Suppressor macrophage (primary cell): ENCODE measurements around the gene SNED1.

Experiments used
- DNase-seq, 4 experiments: peaks; one replicate each; pipeline ENCODE4 v3.0.0-alpha.2; 2020 to 2022

The SNED1 gene

GRCh38 chr2:241133436-241133820, 135.0 kb downstream of the SNED1 start:
- DNase-seq, result no peak

DNA sequence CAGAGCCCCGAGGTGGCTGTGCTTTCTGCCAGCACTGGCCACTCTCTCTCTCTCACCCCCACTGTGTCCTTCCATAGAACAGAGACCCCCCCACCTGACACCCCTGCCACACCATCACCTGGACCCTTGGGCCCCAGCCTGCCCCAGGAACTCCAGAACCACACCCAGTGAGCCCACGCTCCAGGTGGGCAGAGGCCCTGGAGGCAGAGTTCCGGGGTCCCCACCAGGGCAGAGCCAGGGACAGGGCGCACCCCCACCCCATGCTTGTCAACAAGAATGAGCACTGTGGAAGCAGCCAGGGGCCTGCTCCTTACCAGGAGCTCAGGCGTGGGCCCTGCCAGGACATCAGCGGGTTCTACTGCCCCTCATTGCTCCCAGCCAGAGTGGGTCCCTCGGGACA, 136.3 kb downstream of the SNED1 start:
- no peak for DNase-seq

GRCh38 chr2:241135737-241136136, 137.3 kb downstream of the SNED1 start:
- DNase-seq, result no peak

DNA sequence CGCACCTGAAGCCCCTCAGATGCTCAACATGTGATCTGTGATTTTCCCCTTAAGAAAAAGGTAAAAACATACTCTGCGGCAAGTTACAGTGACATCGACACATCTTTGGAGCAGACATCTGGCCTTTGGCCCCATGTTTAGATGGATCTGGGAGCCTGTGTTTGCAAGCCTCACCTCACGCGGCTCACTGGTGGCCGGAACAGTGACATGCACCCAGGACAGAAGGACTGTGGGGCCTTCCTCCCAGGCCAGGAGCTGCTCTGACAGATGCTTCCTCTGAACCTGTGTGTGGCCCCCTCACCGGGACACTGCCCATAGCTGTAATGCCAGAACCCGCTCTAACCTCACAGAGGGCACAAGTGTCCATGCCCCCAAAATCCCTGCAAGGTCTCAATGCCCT, 137.8 kb downstream of the SNED1 start:
- no peak for DNase-seq

GRCh38 chr2:241136661-241137260, 138.3 kb downstream of the SNED1 start:
- DNase-seq, result no peak

DNA sequence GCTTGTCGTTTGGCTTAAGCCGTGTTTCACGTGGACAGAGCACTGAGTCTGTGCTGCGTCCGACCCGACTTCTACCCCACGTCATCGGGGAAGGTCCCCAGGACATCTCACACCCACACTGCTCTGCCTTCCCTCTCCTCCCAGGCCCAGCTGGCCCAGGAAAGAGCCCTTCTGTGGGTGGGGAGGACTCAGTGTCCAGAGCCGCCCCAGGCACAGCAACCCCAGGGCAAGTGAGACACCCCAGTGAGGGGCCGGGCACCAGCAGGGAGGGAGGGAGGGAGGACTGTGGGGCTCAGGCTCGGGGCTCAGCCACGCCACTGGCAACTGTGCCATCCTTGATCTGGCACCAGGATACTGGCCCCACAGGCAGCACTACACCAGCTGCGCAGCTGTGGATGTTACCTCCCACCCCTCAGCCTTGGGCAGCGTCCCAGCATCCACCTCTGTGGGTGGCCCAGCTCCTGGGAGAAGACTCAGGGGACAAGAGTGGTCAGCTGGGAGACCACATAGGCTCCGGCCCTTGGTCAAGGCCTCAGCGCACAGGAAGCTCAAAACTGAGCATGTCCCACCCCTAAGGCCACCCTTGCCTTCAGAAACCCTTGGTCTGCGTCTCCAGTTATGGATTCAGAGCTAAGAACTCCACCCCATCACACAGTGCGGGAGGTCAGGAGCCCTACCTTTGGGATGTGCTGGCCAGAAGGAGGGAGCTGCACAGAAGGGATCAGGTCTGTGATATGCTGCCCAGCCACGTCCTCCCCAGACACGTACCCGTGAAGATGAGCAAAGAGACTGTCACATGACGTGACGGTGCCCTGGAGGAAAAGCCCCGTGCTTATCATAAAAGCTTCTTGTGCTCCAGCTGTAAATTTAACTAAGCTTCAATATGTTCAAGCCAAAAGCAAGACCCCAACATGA, 139.1 kb downstream of the SNED1 start:
- DNase-seq, result no peak

GRCh38 chr2:241138471-241138870, 140.1 kb downstream of the SNED1 start:
- DNase-seq, result no peak

- no peak for DNase-seq
Measured at GRCh38 chr2:241139531-241140444, 141.4 kb downstream of the SNED1 start.

GRCh38 chr2:241140445-241140840, 142.0 kb downstream of the SNED1 start:
- DNase-seq, result no peak

GRCh38 chr2:241141214-241141770, 142.9 kb downstream of the SNED1 start:
- no peak for DNase-seq

DNA sequence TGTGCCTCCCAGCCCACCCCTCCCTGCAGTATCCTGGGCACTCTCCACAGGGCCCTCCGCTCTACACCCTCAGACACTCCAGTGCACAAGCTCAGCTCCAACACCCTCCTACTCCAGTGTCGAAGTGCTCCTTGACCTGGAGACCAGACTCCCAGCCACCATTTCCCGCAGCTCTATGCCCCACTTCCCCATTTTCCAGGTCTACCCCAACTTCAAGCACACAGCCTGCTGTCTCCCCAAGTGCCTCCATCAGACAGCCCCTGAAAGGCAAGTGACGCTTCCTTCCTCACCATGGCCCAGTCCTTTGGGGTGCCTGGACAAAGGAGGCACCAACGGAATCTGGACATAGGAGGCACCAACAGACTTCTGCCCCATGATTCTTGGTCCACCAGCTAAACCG, 143.6 kb downstream of the SNED1 start:
- no peak for DNase-seq

- DNase-seq, result no peak
Measured at GRCh38 chr2:241142593-241142992, 144.2 kb downstream of the SNED1 start.
